ENCODE data around the gene PCBP2.
A peak's percentile ranks its signal among the peaks of the same experiment; 100 is the strongest.
"Not testable (repeated sequence)": the region's sequence is repeated elsewhere in the genome, so short reads cannot be mapped to it uniquely, and the experiment has no call there.

The PCBP2 gene
- 85.7 to 181 (median 103) reads per million in 9 experiments for total RNA-seq

- Mint-ChIP-seq H3K9me3 (no peaks in the 10 kb centered on the region), H3K36me3 (ENCODE audit: insufficient read depth) (peaks cover 61% of the 10 kb centered on the region), H3K4me3 (peak within 1 kb of the TSS; percentile 90 to 98), H3K27me3 (no peaks in the 10 kb centered on the region), H3K4me1 (ENCODE audit: low read depth in 2 of 2) (peaks cover 28 to 30% of the 10 kb centered on the region in 2 donors), H3K27ac (peak within 1 kb of the TSS; percentile 97 to 98)
- peak; percentile 93 to 96 (median 95) for DNase-seq
- ATAC-seq (replicated peaks), result peak; percentile 93
Observed at GRCh38 chr12:53451661-53452158, at the start of gene PCBP2. Gene PCBP2 (plus strand): TSS chr12:53452102. CDS start chr12:53454801, 2,699 bp downstream.

GRCh38 chr12:53402351-53402750 lies 49.6 kb upstream of the PCBP2 start:
- ATAC-seq (replicated peaks); DNase-seq; H3K27me3 Mint-ChIP-seq; H3K9me3 Mint-ChIP-seq; H3K4me3 Mint-ChIP-seq: not testable (repeated sequence)
- H3K27ac Mint-ChIP-seq, result peak overlapping the region in 1 of 2 donors; percentile 57
- peaks cover 3 to 17% of the 10 kb centered on the region in 2 donors for H3K4me1 Mint-ChIP-seq (ENCODE audit: low read depth in 2 of 2)
- H3K36me3 Mint-ChIP-seq (ENCODE audit: insufficient read depth), result peaks cover 66% of the 10 kb centered on the region

DNA sequence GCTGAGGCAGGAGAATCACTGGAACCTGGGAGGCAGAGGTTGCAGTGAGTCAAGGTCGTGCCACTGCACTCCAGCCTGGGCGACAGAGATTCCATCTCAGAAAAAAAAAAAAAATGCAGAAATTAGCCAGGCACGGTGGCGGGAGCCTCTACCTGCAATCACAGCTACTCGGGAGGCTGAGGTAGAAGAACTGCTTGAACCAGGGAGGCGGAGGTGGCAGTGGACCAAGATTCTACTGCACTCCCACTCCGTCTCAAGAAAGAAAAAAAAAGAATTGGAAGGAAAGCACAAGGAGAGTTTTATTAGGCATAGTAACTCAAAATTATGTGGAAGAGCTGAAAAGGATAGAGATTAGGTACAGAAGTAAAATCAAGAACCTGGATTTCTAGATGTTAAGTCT lies 49.0 kb upstream of the PCBP2 start:
- Mint-ChIP-seq H3K36me3 (ENCODE audit: insufficient read depth) (peaks cover 66% of the 10 kb centered on the region), H3K27ac (peak overlapping the region; percentile 49 to 66), H3K4me3 (no peak overlapping the region), H3K27me3 (no peaks in the 10 kb centered on the region), H3K9me3 (no peaks in the 10 kb centered on the region), H3K4me1 (ENCODE audit: low read depth in 2 of 2) (peaks cover 3 to 16% of the 10 kb centered on the region in 2 donors)
- ATAC-seq (replicated peaks), result no peak
- no peak for DNase-seq

DNA sequence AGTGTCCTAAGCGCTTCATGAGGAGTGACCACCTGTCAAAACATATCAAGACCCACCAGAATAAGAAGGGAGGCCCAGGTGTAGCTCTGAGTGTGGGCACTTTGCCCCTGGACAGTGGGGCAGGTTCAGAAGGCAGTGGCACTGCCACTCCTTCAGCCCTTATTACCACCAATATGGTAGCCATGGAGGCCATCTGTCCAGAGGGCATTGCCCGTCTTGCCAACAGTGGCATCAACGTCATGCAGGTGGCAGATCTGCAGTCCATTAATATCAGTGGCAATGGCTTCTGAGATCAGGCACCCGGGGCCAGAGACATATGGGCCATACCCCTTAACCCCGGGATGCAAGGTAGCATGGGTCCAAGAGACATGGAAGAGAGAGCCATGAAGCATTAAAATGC lies 41.0 kb upstream of the PCBP2 start:
- H3K4me3 Mint-ChIP-seq, result no peak overlapping the region
- no peak for ATAC-seq (replicated peaks)
- DNase-seq, result no peak
- no peak overlapping the region for H3K27ac Mint-ChIP-seq
- H3K36me3 Mint-ChIP-seq (ENCODE audit: insufficient read depth), result peaks cover 70% of the 10 kb centered on the region
- H3K27me3 Mint-ChIP-seq, result no peaks in the 10 kb centered on the region
- no peaks in the 10 kb centered on the region for H3K9me3 Mint-ChIP-seq
- H3K4me1 Mint-ChIP-seq (ENCODE audit: low read depth in 2 of 2), result peaks cover 4 to 17% of the 10 kb centered on the region in 2 donors

- peak overlapping the region in 1 of 2 donors; percentile 85 for H3K27ac Mint-ChIP-seq
- ATAC-seq (replicated peaks) (no peak), DNase-seq (no peak)
- peaks cover 6 to 14% of the 10 kb centered on the region in 2 donors for H3K4me1 Mint-ChIP-seq (ENCODE audit: low read depth in 2 of 2)
- H3K9me3 Mint-ChIP-seq, result no peaks in the 10 kb centered on the region
- H3K27me3 Mint-ChIP-seq, result no peaks in the 10 kb centered on the region
- H3K36me3 Mint-ChIP-seq (ENCODE audit: insufficient read depth), result peaks cover 52% of the 10 kb centered on the region
- no peak overlapping the region for H3K4me3 Mint-ChIP-seq
Observed at GRCh38 chr12:53413485-53414204, 38.3 kb upstream of the PCBP2 start.

DNA sequence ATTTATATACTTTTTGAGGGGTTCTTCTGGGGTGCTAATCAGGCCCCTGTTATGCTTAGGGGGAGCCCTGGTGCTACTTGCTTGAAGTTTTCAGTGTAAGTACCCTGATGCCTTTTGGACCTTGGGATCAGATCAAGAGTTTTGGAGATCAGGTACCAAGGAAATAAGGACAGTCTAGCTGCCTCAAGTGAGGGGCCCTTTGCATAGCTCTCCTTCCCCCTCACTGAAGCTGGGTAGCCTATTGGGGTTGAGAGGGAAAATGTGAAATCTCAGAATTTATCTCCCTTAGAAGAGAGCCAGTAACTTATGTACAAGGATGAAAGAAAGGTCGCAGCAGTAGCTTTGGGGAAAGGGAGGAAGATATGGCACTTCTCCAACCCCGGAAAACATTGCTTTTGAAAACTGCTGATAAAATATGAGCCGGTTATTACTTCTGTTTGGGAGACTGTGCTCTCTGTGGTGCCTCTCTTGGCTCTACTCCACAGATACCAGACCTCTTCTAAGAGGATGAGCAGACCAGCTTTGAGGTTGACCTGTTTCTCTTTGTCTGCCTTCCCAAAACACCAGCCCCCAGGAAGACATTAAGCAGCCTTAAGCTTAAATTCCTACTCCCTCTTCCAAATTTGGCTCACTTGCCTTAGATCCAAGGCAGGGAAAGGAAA lies 37.0 kb upstream of the PCBP2 start:
- Mint-ChIP-seq H3K9me3 (no peaks in the 10 kb centered on the region), H3K4me3 (no peak overlapping the region), H3K36me3 (ENCODE audit: insufficient read depth) (peaks cover 40% of the 10 kb centered on the region), H3K27me3 (no peaks in the 10 kb centered on the region), H3K4me1 (ENCODE audit: low read depth in 2 of 2) (peaks cover 6 to 14% of the 10 kb centered on the region in 2 donors), H3K27ac (peak overlapping the region in 1 of 2 donors; percentile 94)
- ATAC-seq (replicated peaks) (no peak), DNase-seq (no peak)

GRCh38 chr12:53415752-53416389 lies 36.0 kb upstream of the PCBP2 start:
- Mint-ChIP-seq H3K36me3 (ENCODE audit: insufficient read depth) (peaks cover 31% of the 10 kb centered on the region), H3K4me1 (ENCODE audit: low read depth in 2 of 2) (peaks cover 6 to 14% of the 10 kb centered on the region in 2 donors), H3K27ac (peak overlapping the region; percentile 71 to 94)
- not testable (repeated sequence) for H3K4me3 Mint-ChIP-seq; ATAC-seq (replicated peaks); DNase-seq; H3K9me3 Mint-ChIP-seq; H3K27me3 Mint-ChIP-seq

- H3K9me3 Mint-ChIP-seq, DNase-seq, H3K4me3 Mint-ChIP-seq: not testable (repeated sequence)
Observed at GRCh38 chr12:53417291-53417816, 34.5 kb upstream of the PCBP2 start.

GRCh38 chr12:53418221-53418620 lies 33.7 kb upstream of the PCBP2 start:
- Mint-ChIP-seq H3K27me3 (no peaks in the 10 kb centered on the region), H3K4me3 (no peak overlapping the region), H3K27ac (no peak overlapping the region), H3K9me3 (no peaks in the 10 kb centered on the region), H3K4me1 (ENCODE audit: low read depth in 2 of 2) (peaks cover 4 to 6% of the 10 kb centered on the region in 2 donors), H3K36me3 (ENCODE audit: insufficient read depth) (peaks cover 18% of the 10 kb centered on the region)
- no peak for DNase-seq
- no peak for ATAC-seq (replicated peaks)

More at GRCh38 chr12:53417291-53417816, 34.5 kb upstream of the PCBP2 start:
- ATAC-seq (replicated peaks); H3K27me3 Mint-ChIP-seq: not testable (repeated sequence)
- peaks cover 18% of the 10 kb centered on the region for H3K36me3 Mint-ChIP-seq (ENCODE audit: insufficient read depth)
- peak overlapping the region in 1 of 2 donors; percentile 52 for H3K27ac Mint-ChIP-seq
- peaks cover 8 to 13% of the 10 kb centered on the region in 2 donors for H3K4me1 Mint-ChIP-seq (ENCODE audit: low read depth in 2 of 2)

GRCh38 chr12:53419756-53420155 lies 32.1 kb upstream of the PCBP2 start:
- peaks cover 4 to 6% of the 10 kb centered on the region in 2 donors for H3K4me1 Mint-ChIP-seq (ENCODE audit: low read depth in 2 of 2)
- H3K27me3 Mint-ChIP-seq, result no peaks in the 10 kb centered on the region

DNA sequence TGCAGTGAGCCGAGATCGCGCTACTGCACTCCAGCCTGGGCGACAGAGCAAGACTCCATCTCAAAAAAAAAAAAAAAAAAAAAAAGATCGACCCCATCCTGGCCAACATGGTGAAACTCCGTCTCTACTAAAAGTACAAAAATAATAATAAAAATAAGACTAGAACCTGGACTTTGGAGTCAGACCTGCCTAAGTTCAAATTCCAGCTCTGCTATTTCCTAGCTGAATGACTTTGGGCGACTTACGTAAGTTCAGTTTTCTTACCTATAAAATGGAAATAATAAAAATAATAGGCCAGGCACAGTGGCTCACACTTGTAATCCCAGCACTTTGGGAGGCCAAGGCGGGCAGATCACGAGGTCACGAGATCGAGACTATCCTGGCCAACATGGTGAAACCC lies 29.7 kb upstream of the PCBP2 start:
- DNase-seq; H3K9me3 Mint-ChIP-seq; H3K27me3 Mint-ChIP-seq; H3K36me3 Mint-ChIP-seq (ENCODE audit: insufficient read depth); H3K4me1 Mint-ChIP-seq (ENCODE audit: low read depth in 2 of 2); ATAC-seq (replicated peaks); H3K27ac Mint-ChIP-seq; H3K4me3 Mint-ChIP-seq: not testable (repeated sequence)

More at GRCh38 chr12:53419756-53420155, 32.1 kb upstream of the PCBP2 start:
- no peak overlapping the region for H3K27ac Mint-ChIP-seq
- no peak for DNase-seq
- peaks cover 9% of the 10 kb centered on the region for H3K36me3 Mint-ChIP-seq (ENCODE audit: insufficient read depth)
- no peaks in the 10 kb centered on the region for H3K9me3 Mint-ChIP-seq
- H3K4me3 Mint-ChIP-seq, result no peak overlapping the region
- no peak for ATAC-seq (replicated peaks)

DNA sequence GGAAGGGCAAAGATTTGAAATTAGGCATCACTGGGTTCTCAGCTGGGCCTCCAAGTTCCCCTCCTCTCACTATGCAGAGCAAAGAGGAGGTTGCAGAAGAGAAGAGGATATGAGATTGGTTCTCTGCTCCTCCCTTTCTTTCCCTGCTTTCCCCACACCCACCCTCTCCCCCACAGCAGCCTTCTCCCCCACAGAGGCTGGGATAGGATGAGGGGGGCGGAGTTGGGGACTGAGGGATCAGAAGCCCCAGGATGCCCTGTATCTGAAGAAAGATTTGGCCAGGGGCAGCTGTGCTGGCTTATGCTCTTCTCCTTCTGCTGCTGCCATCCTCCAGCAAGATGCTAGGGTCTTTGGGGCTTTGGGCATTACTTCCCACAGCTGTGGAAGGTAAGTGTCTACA lies 28.3 kb upstream of the PCBP2 start, which contains the start of gene AMHR2:
Gene AMHR2, plus strand, starts transcription at position 259 of the 400 bp plus-strand sequence. Its CDS starts 80 bp downstream, at position 339.
- ATAC-seq (replicated peaks) (no peak), DNase-seq (no peak)
- Mint-ChIP-seq H3K27me3 (no peaks in the 10 kb centered on the region), H3K36me3 (ENCODE audit: insufficient read depth) (no peaks in the 10 kb centered on the region), H3K4me3 (no peak within 1 kb of the TSS), H3K27ac (no peak within 1 kb of the TSS), H3K9me3 (no peaks in the 10 kb centered on the region), H3K4me1 (ENCODE audit: low read depth in 2 of 2) (peaks cover 2 to 6% of the 10 kb centered on the region in 2 donors)

Measured in effector memory CD8-positive, alpha-beta T cell (primary cell).